KMS-11 (cell line): ENCODE measurements around the gene SAPCD2.
A peak's percentile ranks its signal among the peaks of the same experiment; 100 is the strongest.
"Not testable (repeated sequence)": the region's sequence is repeated elsewhere in the genome, so short reads cannot be mapped to it uniquely, and the experiment has no call there.

Experiments used
- H2AFZ ChIP-seq: fragments of 200-600 bp; sonication (generic); 2 replicates; pipeline ENCODE4 v1.6.1; 2016; ENCODE audit warnings: antibody characterized with exemption, mixed run types, low read depth
- H3K27ac ChIP-seq: fragments of 200-600 bp; sonication (generic); 2 replicates; pipeline ENCODE4 v1.6.1; 2016; ENCODE audit warnings: mild to moderate bottlenecking, mixed run types
- H3K27me3 ChIP-seq: fragments of 200-600 bp; sonication (generic); 2 replicates; pipeline ENCODE4 v1.6.1; 2017; ENCODE audit warnings: mild to moderate bottlenecking, low read depth, mixed run types, moderate library complexity; ENCODE audit not compliant: insufficient read depth
- H3K36me3 ChIP-seq: fragments of 200-600 bp; sonication (generic); 2 replicates; pipeline ENCODE4 v1.6.1; 2017; ENCODE audit warnings: mild to moderate bottlenecking, mixed run types; ENCODE audit not compliant: insufficient read depth
- H3K4me1 ChIP-seq: fragments of 200-600 bp; sonication (generic); 2 replicates; pipeline ENCODE4 v1.6.1; 2016; ENCODE audit warnings: mild to moderate bottlenecking, low read depth, mixed run types; ENCODE audit not compliant: poor library complexity, severe bottlenecking
- H3K4me2 ChIP-seq: fragments of 200-600 bp; sonication (generic); 2 replicates; pipeline ENCODE4 v1.7.0; 2016; ENCODE audit warnings: mild to moderate bottlenecking, mixed run types
- H3K4me3 ChIP-seq: fragments of 200-600 bp; sonication (generic); IDR thresholded peaks from 2 replicates; pipeline ENCODE4 v1.6.1; 2017; ENCODE audit warnings: low read depth, low read length, mixed read lengths; ENCODE audit not compliant: insufficient read depth
- H3K79me2 ChIP-seq: fragments of 200-600 bp; sonication (generic); 2 replicates; pipeline ENCODE4 v1.6.1; 2016; ENCODE audit warnings: low read depth, mixed run types; ENCODE audit not compliant: insufficient read depth
- H3K9ac ChIP-seq: fragments of 200-600 bp; sonication (generic); 2 replicates; pipeline ENCODE4 v1.6.1; 2016; ENCODE audit warnings: mild to moderate bottlenecking, mixed run types
- H4K20me1 ChIP-seq: fragments of 200-600 bp; sonication (generic); 2 replicates; pipeline ENCODE4 v1.6.1; 2016; ENCODE audit warnings: mild to moderate bottlenecking, mixed run types; ENCODE audit not compliant: insufficient read depth
- TF ChIP-seq, protein P1 (sequence below): fragments of 200-600 bp; sonication (generic); conservative IDR thresholded peaks from 2 replicates; pipeline ENCODE4 v1.6.1; 2017; ENCODE audit warnings: low read depth, mild to moderate bottlenecking, antibody characterized with exemption, low read length, moderate library complexity, mixed read lengths

Gene SAPCD2, protein sequence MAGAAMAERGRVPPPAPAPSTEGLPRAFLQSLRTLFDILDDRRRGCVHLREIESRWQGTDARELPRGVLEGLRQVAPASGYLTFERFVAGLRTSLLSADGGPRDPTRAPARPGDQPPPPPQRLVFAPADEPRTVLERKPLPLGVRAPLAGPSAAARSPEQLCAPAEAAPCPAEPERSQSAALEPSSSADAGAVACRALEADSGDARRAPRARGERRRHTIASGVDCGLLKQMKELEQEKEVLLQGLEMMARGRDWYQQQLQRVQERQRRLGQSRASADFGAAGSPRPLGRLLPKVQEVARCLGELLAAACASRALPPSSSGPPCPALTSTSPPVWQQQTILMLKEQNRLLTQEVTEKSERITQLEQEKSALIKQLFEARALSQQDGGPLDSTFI

DNA sequence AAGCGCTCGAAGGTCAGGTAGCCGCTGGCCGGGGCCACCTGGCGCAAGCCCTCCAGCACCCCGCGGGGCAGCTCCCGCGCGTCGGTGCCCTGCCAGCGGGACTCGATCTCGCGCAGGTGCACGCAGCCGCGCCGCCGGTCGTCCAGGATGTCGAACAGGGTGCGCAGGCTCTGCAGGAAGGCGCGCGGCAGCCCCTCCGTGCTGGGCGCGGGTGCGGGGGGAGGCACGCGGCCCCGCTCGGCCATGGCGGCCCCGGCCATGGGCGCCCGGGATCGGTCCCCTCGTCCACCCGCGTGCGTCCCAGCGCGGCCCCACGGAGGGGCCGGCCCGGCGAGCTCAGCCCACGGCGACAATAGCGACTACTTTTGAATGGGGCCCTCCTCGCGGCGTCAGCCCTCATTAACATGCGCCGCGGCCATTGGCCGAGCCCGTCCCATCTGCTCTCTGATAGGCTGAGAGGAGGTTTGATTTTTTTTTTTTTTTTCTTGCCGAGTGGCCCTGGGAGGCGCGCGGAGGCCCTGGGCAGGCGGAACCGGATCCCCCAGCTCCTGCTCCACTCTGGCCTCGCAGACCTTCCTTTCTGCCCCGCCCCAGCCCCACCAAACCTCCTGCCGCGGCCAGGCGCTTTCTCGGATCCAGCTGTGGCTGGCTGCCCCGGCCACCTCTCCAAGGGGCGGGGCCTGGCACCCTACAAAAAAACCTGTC, at the start of gene SAPCD2:
Gene SAPCD2, minus strand, starts transcription at position 357 of the 705 bp plus-strand sequence. Its CDS starts 97 bp downstream, at position 260.
- TF ChIP-seq, protein P1, sequence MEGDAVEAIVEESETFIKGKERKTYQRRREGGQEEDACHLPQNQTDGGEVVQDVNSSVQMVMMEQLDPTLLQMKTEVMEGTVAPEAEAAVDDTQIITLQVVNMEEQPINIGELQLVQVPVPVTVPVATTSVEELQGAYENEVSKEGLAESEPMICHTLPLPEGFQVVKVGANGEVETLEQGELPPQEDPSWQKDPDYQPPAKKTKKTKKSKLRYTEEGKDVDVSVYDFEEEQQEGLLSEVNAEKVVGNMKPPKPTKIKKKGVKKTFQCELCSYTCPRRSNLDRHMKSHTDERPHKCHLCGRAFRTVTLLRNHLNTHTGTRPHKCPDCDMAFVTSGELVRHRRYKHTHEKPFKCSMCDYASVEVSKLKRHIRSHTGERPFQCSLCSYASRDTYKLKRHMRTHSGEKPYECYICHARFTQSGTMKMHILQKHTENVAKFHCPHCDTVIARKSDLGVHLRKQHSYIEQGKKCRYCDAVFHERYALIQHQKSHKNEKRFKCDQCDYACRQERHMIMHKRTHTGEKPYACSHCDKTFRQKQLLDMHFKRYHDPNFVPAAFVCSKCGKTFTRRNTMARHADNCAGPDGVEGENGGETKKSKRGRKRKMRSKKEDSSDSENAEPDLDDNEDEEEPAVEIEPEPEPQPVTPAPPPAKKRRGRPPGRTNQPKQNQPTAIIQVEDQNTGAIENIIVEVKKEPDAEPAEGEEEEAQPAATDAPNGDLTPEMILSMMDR, result no peak
- Histone ChIP-seq H3K4me3 (no peak within 1 kb of the TSS), H3K4me1 (peaks cover 25% of the 10 kb centered on the region), H3K36me3 (no peaks in the 10 kb centered on the region), H3K27me3 (no peaks in the 10 kb centered on the region), H3K9ac (peak within 1 kb of the TSS; percentile 37; the same call in 1 of the 2 replicates), H4K20me1 (0 out of 2 replicates have a peak, but pooled peaks cover 6% of the 10 kb centered on the region), H3K79me2 (no peaks in the 10 kb centered on the region), H2AFZ (peak within 1 kb of the TSS; percentile 71), H3K4me2 (peak within 1 kb of the TSS; percentile 88), H3K27ac (peak within 1 kb of the TSS; percentile 24; the same call in 1 of the 2 replicates)

DNA sequence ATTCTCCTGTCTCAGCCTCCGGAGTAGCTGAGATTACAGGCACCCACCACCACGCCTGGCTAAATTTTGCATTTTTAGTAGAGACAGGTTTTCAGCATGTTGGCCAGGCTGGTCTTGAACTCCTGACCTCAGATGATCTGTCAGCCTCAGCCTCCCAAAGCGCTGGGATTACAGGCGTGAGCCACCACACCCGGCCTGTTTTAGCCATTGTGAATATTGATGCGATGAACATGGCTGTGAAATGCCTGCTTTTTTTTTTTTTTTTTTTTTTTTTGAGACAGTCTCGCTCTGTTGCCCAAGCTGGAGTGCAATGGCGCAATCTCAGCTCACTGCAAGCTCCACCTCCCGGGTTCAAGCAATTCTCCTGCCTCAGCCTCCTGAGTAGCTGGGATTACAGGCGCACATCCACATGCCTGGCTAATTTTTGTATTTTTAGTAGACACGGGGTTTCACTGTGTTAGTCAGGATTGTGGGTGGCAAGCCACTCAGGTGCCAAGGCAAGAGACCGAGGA, 47.8 kb upstream of the SAPCD2 start:
- H4K20me1 ChIP-seq, H3K36me3 ChIP-seq, H3K9ac ChIP-seq, H3K4me3 ChIP-seq, H3K79me2 ChIP-seq, H3K4me2 ChIP-seq, H3K27ac ChIP-seq, H2AFZ ChIP-seq: not testable (repeated sequence)
- Histone ChIP-seq H3K27me3 (peaks cover 72% of the 10 kb centered on the region), H3K4me1 (peaks cover 26% of the 10 kb centered on the region)

DNA sequence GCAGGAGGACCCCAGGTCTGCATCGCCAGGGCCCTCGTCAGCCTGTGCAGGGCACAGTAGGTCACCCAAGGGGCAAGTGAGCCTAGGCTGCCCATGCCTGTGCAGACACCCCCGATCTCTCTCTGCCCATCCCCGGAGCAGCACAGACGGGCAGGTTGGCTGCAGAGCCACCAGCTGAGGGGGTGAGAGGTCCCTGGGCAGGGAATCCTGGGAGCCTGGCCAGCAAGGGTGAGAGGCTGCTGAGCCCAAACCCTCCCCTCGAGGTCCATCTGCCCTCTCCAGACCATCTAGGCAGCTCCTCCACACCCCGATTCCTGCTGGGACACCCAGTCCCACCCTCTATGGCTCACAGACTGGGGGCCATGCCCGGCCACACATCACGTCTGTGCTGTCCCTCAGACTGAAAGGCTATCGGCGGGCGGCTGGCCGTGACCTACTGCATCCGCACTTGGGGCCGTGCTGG, 46.9 kb upstream of the SAPCD2 start:
- TF ChIP-seq, protein P1, result no peak
- Histone ChIP-seq H4K20me1 (no peaks in the 10 kb centered on the region), H3K4me2 (no peak overlapping the region), H3K27ac (no peak overlapping the region), H3K4me1 (peaks cover 19% of the 10 kb centered on the region), H3K9ac (no peak overlapping the region), H2AFZ (no peak overlapping the region), H3K4me3 (no peak overlapping the region), H3K27me3 (peaks cover 63% of the 10 kb centered on the region), H3K36me3 (no peaks in the 10 kb centered on the region), H3K79me2 (no peaks in the 10 kb centered on the region)

DNA sequence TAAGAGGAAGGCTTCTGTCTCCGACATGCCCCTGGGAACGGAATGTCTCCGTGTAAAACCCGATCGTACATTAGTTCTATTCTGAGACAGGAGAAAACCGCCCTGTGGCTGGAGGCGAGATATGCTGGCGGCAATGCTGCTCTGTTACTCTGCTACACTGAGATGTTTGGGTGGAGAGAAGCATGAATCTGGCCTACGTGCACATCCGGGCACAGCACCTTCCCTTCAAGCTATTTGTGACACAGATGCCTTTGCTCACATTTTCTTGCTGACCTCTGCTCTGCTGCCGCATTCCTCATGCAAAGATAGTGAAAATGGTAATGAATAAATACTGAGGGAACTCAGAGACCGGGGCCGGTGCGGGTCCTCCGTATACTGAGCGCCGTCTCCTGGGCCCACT, 46.4 kb upstream of the SAPCD2 start:
- H4K20me1 ChIP-seq, result no peaks in the 10 kb centered on the region
- no peak overlapping the region for H3K4me2 ChIP-seq
- no peak overlapping the region for H3K4me3 ChIP-seq
- TF ChIP-seq, protein P1, result no peak
- peaks cover 57% of the 10 kb centered on the region for H3K27me3 ChIP-seq
- H3K79me2 ChIP-seq, result no peaks in the 10 kb centered on the region
- no peaks in the 10 kb centered on the region for H3K36me3 ChIP-seq
- H2AFZ ChIP-seq, result no peak overlapping the region
- no peak overlapping the region for H3K9ac ChIP-seq
- peaks cover 16% of the 10 kb centered on the region for H3K4me1 ChIP-seq
- H3K27ac ChIP-seq, result no peak overlapping the region
